GM23248 (cell line): Measurements from ENCODE around the gene NOVA2.

ENCODE experiments used
- EZH2 ChIP-seq: fragments of 200-600 bp; sonication (generic); IDR thresholded peaks from 2 replicates; pipeline ENCODE4 v1.6.1; 2018; ENCODE audit warnings: antibody characterized with exemption, mild to moderate bottlenecking; ENCODE audit not compliant: insufficient read depth, poor library complexity, severe bottlenecking
- EZH2phosphoT487 ChIP-seq: fragments of 200-600 bp; sonication (generic); IDR thresholded peaks from 2 replicates; pipeline ENCODE4 v1.6.1; 2018; ENCODE audit warnings: antibody characterized with exemption, moderate library complexity, mild to moderate bottlenecking, low read depth; ENCODE audit not compliant: insufficient read depth

DNA sequence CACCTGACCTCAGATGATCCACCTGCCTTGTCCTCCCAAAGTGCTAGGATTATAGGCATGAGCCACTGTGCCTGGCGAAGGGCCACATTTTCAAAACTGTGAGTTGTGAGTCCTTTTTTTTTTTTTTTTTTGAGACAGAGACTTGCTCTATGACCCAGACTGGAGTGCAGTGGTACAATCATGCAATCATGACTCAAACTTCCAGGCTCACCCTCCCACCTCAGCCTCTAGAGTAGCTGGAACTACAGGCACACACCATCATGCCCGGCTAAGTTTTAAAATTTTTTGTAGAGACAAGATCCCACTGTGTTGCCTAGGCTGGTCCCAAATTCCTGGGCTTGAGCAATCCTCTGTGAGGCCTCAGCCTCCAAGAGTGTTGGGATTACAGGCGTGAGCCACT, 67.4 kb downstream of the NOVA2 start:
- TF ChIP-seq EZH2: no peak
- no peak for TF ChIP-seq EZH2phosphoT487
